ENCODE data around the gene TCF7L2. TPM values are rescaled to one million over a fixed set of nuclear protein-coding genes. Genes with fewer than 3 reads are reported as not detected.

Gene TCF7L2
- total and polyA plus RNA-seq, 4 donors = 9.1 to 32.3 (median 21.4) TPM

DNA sequence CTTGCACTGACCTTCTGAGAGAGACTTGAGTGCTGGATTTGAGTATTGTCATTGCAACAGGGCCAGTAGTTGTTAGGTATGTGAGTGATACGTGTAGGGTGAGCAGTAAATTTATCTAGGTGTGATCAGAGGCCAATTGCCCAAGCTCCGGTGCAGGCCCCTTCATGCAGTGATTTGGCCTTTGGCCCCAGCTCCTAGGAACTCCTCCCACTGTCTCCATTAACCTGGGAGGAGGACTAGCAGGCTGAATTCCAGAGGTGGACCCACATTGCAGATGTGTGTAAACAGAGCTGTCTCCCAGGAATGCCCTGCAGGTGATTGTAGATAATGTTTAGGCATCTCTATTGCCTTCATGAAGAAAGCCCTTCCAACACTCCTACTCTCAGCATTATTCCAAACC, 19.5 kb downstream of the TCF7L2 start:
- H3K9me3 ChIP-seq (ENCODE audit: control insufficient read depth in 4 of 4, insufficient read depth in 3 of 4, low read length in 3 of 4) = no peaks in the 10 kb centered on the region
- peaks cover 4 to 18% (median 8%) of the 10 kb centered on the region in 5 donors for H3K4me1 ChIP-seq (ENCODE audit: control insufficient read depth in 5 of 5, insufficient read depth in 5 of 5, low read length in 5 of 5)
- DNase-seq (no peak), ATAC-seq (ENCODE audit: insufficient read depth, low FRiP score) (no peak)
- H3K9ac ChIP-seq (ENCODE audit: insufficient read depth in 1 of 2, low read length in 2 of 2) = no peak overlapping the region
- H3K27ac ChIP-seq (ENCODE audit: low read depth in 1 of 2, low read length in 1 of 2) = no peak overlapping the region
- TF ChIP-seq, protein P1, sequence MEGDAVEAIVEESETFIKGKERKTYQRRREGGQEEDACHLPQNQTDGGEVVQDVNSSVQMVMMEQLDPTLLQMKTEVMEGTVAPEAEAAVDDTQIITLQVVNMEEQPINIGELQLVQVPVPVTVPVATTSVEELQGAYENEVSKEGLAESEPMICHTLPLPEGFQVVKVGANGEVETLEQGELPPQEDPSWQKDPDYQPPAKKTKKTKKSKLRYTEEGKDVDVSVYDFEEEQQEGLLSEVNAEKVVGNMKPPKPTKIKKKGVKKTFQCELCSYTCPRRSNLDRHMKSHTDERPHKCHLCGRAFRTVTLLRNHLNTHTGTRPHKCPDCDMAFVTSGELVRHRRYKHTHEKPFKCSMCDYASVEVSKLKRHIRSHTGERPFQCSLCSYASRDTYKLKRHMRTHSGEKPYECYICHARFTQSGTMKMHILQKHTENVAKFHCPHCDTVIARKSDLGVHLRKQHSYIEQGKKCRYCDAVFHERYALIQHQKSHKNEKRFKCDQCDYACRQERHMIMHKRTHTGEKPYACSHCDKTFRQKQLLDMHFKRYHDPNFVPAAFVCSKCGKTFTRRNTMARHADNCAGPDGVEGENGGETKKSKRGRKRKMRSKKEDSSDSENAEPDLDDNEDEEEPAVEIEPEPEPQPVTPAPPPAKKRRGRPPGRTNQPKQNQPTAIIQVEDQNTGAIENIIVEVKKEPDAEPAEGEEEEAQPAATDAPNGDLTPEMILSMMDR (IDR thresholded peaks at IDR 0.05; ENCODE audit: control extremely low read depth, extremely low read depth) = no peak
- H3K27me3 ChIP-seq (ENCODE audit: control insufficient read depth in 3 of 3, insufficient read depth in 3 of 3, low read length in 2 of 3) = no peaks in the 10 kb centered on the region
- no peak overlapping the region for H3K4me3 ChIP-seq
- WGBS, 2 donors = 88 to 100% methylated on average over 2 of the region's 2 CpGs
- H3K36me3 ChIP-seq (ENCODE audit: control insufficient read depth in 4 of 4, insufficient read depth in 4 of 4, low read length in 4 of 4) = peaks cover 0 to 22% (median 11%) of the 10 kb centered on the region in 4 donors

DNA sequence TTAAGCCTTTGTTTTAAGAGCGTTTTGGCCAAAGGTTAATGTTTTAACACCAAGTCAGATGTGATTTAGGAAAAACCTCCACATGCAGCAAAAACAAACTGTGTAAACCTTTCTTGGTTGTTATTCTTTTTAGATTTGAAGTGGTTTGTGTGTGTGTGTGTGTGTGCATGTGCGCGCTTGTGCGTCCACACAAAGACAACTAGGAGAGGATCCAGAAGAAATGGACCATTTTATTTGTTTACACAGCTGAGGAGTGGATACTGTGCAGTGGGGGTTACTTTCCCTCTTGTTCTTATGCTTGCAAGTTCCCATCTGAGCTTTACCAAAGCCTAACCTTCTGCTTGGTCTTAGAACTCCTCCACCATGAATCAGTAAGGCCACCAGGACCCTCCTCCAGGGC, 20.0 kb downstream of the TCF7L2 start:
- Histone ChIP-seq H3K4me3 (no peak overlapping the region), H3K9me3 (ENCODE audit: control insufficient read depth in 4 of 4, insufficient read depth in 3 of 4, low read length in 3 of 4) (no peaks in the 10 kb centered on the region), H3K4me1 (ENCODE audit: control insufficient read depth in 5 of 5, insufficient read depth in 5 of 5, low read length in 5 of 5) (peaks cover 4 to 18% (median 7%) of the 10 kb centered on the region in 5 donors), H3K9ac (ENCODE audit: insufficient read depth in 1 of 2, low read length in 2 of 2) (no peak overlapping the region), H3K27ac (ENCODE audit: low read depth in 1 of 2, low read length in 1 of 2) (no peak overlapping the region), H3K36me3 (ENCODE audit: control insufficient read depth in 4 of 4, insufficient read depth in 4 of 4, low read length in 4 of 4) (peaks cover 0 to 20% (median 10%) of the 10 kb centered on the region in 4 donors), H3K27me3 (ENCODE audit: control insufficient read depth in 3 of 3, insufficient read depth in 3 of 3, low read length in 2 of 3) (no peaks in the 10 kb centered on the region)
- TF ChIP-seq, protein P1 (IDR thresholded peaks at IDR 0.05; ENCODE audit: control extremely low read depth, extremely low read depth) = no peak
- WGBS, 2 donors = 89 to 98% methylated on average over 4 of the region's 4 CpGs
- DNase-seq (no peak), ATAC-seq (ENCODE audit: insufficient read depth, low FRiP score) (no peak)

DNA sequence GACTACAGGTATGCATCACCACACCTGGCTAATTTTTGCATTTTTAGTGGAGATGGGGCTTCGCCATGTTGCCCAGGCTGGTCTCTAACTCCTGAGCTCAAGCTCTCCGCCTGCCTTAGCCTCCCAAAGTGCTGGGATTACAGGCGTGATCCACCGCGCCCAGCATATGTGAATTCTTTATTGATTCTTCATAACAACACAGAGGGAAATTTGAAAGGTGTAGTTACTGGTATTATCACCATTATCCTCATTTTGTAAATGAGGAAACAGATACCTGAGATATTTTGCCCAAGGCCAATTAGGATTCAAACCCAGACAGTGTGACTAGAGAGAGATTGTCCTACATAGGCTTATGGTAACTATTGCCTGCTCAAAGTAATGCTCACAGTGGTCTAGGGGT, 22.6 kb downstream of the TCF7L2 start:
- H3K4me1 ChIP-seq (ENCODE audit: control insufficient read depth in 5 of 5, insufficient read depth in 5 of 5, low read length in 5 of 5) = peaks cover 0 to 3% (median 0%) of the 10 kb centered on the region in 5 donors
- ATAC-seq (ENCODE audit: insufficient read depth, low FRiP score) = no peak
- no peak overlapping the region for H3K27ac ChIP-seq (ENCODE audit: low read depth in 1 of 2, low read length in 1 of 2)
- 94 to 98% methylated on average over 5 of the region's 5 CpGs for WGBS, 2 donors
- H3K4me3 ChIP-seq = no peak overlapping the region
- H3K9me3 ChIP-seq (ENCODE audit: control insufficient read depth in 4 of 4, insufficient read depth in 3 of 4, low read length in 3 of 4) = no peaks in the 10 kb centered on the region
- TF ChIP-seq, protein P1 (IDR thresholded peaks at IDR 0.05; ENCODE audit: control extremely low read depth, extremely low read depth) = no peak
- H3K36me3 ChIP-seq (ENCODE audit: control insufficient read depth in 4 of 4, insufficient read depth in 4 of 4, low read length in 4 of 4) = peaks cover 0 to 12% (median 8%) of the 10 kb centered on the region in 4 donors
- no peaks in the 10 kb centered on the region for H3K27me3 ChIP-seq (ENCODE audit: control insufficient read depth in 3 of 3, insufficient read depth in 3 of 3, low read length in 2 of 3)
- no peak for DNase-seq
- H3K9ac ChIP-seq (ENCODE audit: insufficient read depth in 1 of 2, low read length in 2 of 2) = no peak overlapping the region

DNA sequence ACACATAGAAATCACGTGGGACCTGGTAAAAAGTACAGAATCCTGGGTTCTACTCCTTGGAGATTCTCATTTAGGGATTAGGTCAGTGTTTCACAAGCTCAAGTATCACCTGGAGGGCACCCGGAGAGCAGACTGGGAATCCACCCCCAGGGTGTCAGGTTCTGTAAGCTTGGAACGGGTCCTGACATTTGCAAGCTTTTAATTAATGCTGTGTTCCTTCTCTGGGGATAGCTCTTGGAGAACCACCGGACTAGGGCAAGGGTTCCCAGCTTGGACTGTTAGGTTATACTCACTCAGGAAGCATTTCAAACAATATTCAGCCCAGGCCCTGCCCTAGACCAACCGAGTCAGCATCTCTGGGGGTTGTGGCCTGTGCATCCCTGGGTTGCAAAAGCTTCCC, 23.0 kb downstream of the TCF7L2 start:
- H3K9ac ChIP-seq (ENCODE audit: insufficient read depth in 1 of 2, low read length in 2 of 2) = no peak overlapping the region
- TF ChIP-seq, protein P1 (IDR thresholded peaks at IDR 0.05; ENCODE audit: control extremely low read depth, extremely low read depth) = no peak
- H3K4me1 ChIP-seq (ENCODE audit: control insufficient read depth in 5 of 5, insufficient read depth in 5 of 5, low read length in 5 of 5) = peaks cover 0 to 3% (median 0%) of the 10 kb centered on the region in 5 donors
- H3K36me3 ChIP-seq (ENCODE audit: control insufficient read depth in 4 of 4, insufficient read depth in 4 of 4, low read length in 4 of 4) = peaks cover 0 to 12% (median 8%) of the 10 kb centered on the region in 4 donors
- WGBS, 2 donors = 93% methylated on average over 5 of the region's 5 CpGs
- H3K4me3 ChIP-seq = no peak overlapping the region
- H3K27ac ChIP-seq (ENCODE audit: low read depth in 1 of 2, low read length in 1 of 2) = no peak overlapping the region
- no peaks in the 10 kb centered on the region for H3K9me3 ChIP-seq (ENCODE audit: control insufficient read depth in 4 of 4, insufficient read depth in 3 of 4, low read length in 3 of 4)
- H3K27me3 ChIP-seq (ENCODE audit: control insufficient read depth in 3 of 3, insufficient read depth in 3 of 3, low read length in 2 of 3) = no peaks in the 10 kb centered on the region
- no peak for DNase-seq
- ATAC-seq (ENCODE audit: insufficient read depth, low FRiP score) = no peak
